K562 (cell line): ENCODE results near the gene NDUFV2. TPM values are rescaled to one million over a fixed set of nuclear protein-coding genes. Genes with fewer than 3 reads are reported as not detected.

Experiments
- CBX2 ChIP-seq: fragments of 200-600 bp; sonication (generic); IDR thresholded peaks from one replicate; pipeline ENCODE4 v1.6.1; 2012; ENCODE audit warnings: mild to moderate bottlenecking, low read length, inconsistent platforms; ENCODE audit not compliant: insufficient read depth, poor library complexity, severe bottlenecking
- CBX8 ChIP-seq: fragments of 200-600 bp; sonication (generic); IDR thresholded peaks from 2 replicates; pipeline ENCODE4 v1.6.1; 2012; ENCODE audit warnings: borderline replicate concordance, mixed run types, low read depth, mild to moderate bottlenecking, moderate library complexity, mixed read lengths, low read length, control low read depth, inconsistent platforms; ENCODE audit not compliant: poor library complexity, severe bottlenecking; ENCODE audit errors: extremely low read depth
- CREM ChIP-seq: IDR thresholded peaks from 2 replicates; pipeline ENCODE4 v1.6.1; 2014; ENCODE audit warnings: antibody characterized with exemption, low read depth
- ELF1 ChIP-seq: fragments of 200-800 bp; sonication (Bioruptor generic); IDR thresholded peaks from 2 replicates; pipeline ENCODE4 v1.6.1; 2016; ENCODE audit warnings: missing genetic modification characterization, missing compliant biosample characterization
- MTA3 ChIP-seq: fragments of 450-650 bp; formaldehyde crosslinking; IDR thresholded peaks from 2 replicates; pipeline ENCODE4 v1.6.1; 2017; ENCODE audit warnings: mild to moderate bottlenecking, borderline replicate concordance
- NCOA2 ChIP-seq, 2 experiments: fragments of 450-650 bp; IDR thresholded peaks; 2 replicates each; pipeline ENCODE4 v1.6.1; 2018; ENCODE audit warnings: mild to moderate bottlenecking in 2 of 2, moderate library complexity in 1 of 2; ENCODE audit not compliant: partially characterized antibody in 2 of 2
- NFE2 ChIP-seq: IDR thresholded peaks from 2 replicates; pipeline ENCODE4 v1.6.1; 2014; ENCODE audit warnings: antibody characterized with exemption, low read depth
- SAP30 ChIP-seq: fragments of 200-600 bp; sonication (generic); IDR thresholded peaks from 2 replicates; pipeline ENCODE4 v1.6.1; 2012; ENCODE audit warnings: borderline replicate concordance, low read depth, mild to moderate bottlenecking, moderate library complexity, low read length, control low read depth, inconsistent platforms; ENCODE audit not compliant: insufficient read depth, poor library complexity, severe bottlenecking
- polyA plus RNA-seq, 8 experiments: library from polyadenylated mRNA; depleted of rRNA in 4 of 8; stranded (reverse) in 5 of 8; unstranded in 3 of 8; fragments of >200 nt; fragmentation: Nextera tagmentation in 2 of 8; fragmentation: Illumina TruSeq in 1 of 8; extraction: Ambion mirVana in 2 of 8; extraction: Trizol in 1 of 8; gene quantifications; 2 replicates each; pipeline versions ENCODE4 v1.2.1 to v1.2.3, GENCODE V29; 2011 to 2014; ENCODE audit warnings: inconsistent platforms in 1 of 8, missing spikeins in 1 of 8
- total RNA-seq, 7 experiments: library from RNA; depleted of rRNA in 6 of 7; stranded (reverse); fragments of >200 nt in 6 of 7; fragmentation: Illumina TruSeq in 2 of 7; extraction: Trizol in 2 of 7; gene quantifications; 2 replicates each; pipeline versions ENCODE4 v1.2.1 to v1.2.3, GENCODE V29; 2011 to 2021; ENCODE audit warnings: low replicate concordance in 1 of 7
- TF ChIP-seq, protein P1 (sequence below): fragments of 450-650 bp; formaldehyde crosslinking; IDR thresholded peaks from 2 replicates; pipeline ENCODE4 v1.4.0; 2020; ENCODE audit warnings: mild to moderate bottlenecking, moderate library complexity
- TF ChIP-seq, protein P2 (sequence below): fragments of 450-650 bp; IDR thresholded peaks from 2 replicates; pipeline ENCODE4 v1.6.1; 2016; ENCODE audit warnings: mild to moderate bottlenecking, moderate library complexity
- TF ChIP-seq, protein P3 (sequence below): fragments of 450-650 bp; formaldehyde crosslinking; IDR thresholded peaks from 2 replicates; pipeline ENCODE4 v1.4.0; 2022; ENCODE audit warnings: mild to moderate bottlenecking, moderate library complexity

NDUFV2 gene
- total and polyA plus RNA-seq, 9 of the 15 experiments (the other 6 are each of a cell fraction or from before 2014, with no cell fraction given) = 213 to 550 (median 384) TPM

DNA sequence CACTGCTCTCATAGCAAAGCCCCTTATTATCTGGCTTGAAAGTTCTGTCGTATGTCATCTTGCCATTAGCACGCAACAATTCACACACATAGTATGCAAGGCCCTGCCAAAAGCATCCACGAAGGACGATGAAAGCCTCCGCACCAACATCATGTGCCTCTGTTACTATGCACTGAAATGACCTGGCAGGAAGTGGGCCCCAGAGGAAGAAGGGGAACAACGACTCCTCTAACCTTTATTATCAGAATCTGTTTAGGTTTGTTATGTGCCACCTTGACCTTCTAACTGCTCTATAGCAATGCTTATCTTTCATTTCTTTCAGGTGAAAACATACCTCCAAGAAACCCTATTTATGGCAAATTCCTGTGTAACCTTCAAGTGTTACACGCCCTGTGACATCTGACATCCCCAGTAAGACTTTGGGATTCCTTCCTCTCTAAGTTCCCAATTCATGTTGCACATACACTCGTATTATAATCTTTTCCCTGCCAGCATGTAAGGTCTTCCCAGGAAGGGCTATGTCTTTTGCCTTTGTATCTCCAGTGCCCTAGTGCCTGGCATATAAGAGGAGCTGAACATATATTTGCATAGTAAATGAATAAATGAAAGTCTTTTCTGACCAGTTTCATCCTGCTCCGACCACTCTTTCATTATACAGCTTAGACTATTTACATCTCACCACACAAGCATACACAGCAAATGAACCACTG, 7.0 kb upstream of the NDUFV2 start (continued):
- TF ChIP-seq, protein P1, sequence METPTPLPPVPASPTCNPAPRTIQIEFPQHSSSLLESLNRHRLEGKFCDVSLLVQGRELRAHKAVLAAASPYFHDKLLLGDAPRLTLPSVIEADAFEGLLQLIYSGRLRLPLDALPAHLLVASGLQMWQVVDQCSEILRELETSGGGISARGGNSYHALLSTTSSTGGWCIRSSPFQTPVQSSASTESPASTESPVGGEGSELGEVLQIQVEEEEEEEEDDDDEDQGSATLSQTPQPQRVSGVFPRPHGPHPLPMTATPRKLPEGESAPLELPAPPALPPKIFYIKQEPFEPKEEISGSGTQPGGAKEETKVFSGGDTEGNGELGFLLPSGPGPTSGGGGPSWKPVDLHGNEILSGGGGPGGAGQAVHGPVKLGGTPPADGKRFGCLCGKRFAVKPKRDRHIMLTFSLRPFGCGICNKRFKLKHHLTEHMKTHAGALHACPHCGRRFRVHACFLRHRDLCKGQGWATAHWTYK = 0 out of 2 replicates have a peak, but pooled peaks have one; percentile 54
- TF ChIP-seq CBX2 (no peak), MTA3 (peak; percentile 47; the same call in 1 of the 2 replicates), ELF1 (tag) (peak; percentile 53), NCOA2 (IDR thresholded peaks at IDR 0.05; ENCODE audit: partially characterized antibody in 2 of 2) (no peak), NFE2 (0 out of 2 replicates have a peak, but pooled peaks have one; percentile 11), CREM (0 out of 2 replicates have a peak, but pooled peaks have one; percentile 17), CBX8 (no peak), SAP30 (no peak)
- TF ChIP-seq, protein P2, sequence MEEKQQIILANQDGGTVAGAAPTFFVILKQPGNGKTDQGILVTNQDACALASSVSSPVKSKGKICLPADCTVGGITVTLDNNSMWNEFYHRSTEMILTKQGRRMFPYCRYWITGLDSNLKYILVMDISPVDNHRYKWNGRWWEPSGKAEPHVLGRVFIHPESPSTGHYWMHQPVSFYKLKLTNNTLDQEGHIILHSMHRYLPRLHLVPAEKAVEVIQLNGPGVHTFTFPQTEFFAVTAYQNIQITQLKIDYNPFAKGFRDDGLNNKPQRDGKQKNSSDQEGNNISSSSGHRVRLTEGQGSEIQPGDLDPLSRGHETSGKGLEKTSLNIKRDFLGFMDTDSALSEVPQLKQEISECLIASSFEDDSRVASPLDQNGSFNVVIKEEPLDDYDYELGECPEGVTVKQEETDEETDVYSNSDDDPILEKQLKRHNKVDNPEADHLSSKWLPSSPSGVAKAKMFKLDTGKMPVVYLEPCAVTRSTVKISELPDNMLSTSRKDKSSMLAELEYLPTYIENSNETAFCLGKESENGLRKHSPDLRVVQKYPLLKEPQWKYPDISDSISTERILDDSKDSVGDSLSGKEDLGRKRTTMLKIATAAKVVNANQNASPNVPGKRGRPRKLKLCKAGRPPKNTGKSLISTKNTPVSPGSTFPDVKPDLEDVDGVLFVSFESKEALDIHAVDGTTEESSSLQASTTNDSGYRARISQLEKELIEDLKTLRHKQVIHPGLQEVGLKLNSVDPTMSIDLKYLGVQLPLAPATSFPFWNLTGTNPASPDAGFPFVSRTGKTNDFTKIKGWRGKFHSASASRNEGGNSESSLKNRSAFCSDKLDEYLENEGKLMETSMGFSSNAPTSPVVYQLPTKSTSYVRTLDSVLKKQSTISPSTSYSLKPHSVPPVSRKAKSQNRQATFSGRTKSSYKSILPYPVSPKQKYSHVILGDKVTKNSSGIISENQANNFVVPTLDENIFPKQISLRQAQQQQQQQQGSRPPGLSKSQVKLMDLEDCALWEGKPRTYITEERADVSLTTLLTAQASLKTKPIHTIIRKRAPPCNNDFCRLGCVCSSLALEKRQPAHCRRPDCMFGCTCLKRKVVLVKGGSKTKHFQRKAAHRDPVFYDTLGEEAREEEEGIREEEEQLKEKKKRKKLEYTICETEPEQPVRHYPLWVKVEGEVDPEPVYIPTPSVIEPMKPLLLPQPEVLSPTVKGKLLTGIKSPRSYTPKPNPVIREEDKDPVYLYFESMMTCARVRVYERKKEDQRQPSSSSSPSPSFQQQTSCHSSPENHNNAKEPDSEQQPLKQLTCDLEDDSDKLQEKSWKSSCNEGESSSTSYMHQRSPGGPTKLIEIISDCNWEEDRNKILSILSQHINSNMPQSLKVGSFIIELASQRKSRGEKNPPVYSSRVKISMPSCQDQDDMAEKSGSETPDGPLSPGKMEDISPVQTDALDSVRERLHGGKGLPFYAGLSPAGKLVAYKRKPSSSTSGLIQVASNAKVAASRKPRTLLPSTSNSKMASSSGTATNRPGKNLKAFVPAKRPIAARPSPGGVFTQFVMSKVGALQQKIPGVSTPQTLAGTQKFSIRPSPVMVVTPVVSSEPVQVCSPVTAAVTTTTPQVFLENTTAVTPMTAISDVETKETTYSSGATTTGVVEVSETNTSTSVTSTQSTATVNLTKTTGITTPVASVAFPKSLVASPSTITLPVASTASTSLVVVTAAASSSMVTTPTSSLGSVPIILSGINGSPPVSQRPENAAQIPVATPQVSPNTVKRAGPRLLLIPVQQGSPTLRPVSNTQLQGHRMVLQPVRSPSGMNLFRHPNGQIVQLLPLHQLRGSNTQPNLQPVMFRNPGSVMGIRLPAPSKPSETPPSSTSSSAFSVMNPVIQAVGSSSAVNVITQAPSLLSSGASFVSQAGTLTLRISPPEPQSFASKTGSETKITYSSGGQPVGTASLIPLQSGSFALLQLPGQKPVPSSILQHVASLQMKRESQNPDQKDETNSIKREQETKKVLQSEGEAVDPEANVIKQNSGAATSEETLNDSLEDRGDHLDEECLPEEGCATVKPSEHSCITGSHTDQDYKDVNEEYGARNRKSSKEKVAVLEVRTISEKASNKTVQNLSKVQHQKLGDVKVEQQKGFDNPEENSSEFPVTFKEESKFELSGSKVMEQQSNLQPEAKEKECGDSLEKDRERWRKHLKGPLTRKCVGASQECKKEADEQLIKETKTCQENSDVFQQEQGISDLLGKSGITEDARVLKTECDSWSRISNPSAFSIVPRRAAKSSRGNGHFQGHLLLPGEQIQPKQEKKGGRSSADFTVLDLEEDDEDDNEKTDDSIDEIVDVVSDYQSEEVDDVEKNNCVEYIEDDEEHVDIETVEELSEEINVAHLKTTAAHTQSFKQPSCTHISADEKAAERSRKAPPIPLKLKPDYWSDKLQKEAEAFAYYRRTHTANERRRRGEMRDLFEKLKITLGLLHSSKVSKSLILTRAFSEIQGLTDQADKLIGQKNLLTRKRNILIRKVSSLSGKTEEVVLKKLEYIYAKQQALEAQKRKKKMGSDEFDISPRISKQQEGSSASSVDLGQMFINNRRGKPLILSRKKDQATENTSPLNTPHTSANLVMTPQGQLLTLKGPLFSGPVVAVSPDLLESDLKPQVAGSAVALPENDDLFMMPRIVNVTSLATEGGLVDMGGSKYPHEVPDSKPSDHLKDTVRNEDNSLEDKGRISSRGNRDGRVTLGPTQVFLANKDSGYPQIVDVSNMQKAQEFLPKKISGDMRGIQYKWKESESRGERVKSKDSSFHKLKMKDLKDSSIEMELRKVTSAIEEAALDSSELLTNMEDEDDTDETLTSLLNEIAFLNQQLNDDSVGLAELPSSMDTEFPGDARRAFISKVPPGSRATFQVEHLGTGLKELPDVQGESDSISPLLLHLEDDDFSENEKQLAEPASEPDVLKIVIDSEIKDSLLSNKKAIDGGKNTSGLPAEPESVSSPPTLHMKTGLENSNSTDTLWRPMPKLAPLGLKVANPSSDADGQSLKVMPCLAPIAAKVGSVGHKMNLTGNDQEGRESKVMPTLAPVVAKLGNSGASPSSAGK = peak; percentile 86
- TF ChIP-seq, protein P3, sequence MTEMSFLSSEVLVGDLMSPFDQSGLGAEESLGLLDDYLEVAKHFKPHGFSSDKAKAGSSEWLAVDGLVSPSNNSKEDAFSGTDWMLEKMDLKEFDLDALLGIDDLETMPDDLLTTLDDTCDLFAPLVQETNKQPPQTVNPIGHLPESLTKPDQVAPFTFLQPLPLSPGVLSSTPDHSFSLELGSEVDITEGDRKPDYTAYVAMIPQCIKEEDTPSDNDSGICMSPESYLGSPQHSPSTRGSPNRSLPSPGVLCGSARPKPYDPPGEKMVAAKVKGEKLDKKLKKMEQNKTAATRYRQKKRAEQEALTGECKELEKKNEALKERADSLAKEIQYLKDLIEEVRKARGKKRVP (CRISPR knock-in tag) = 0 out of 2 replicates have a peak, but pooled peaks have one; percentile 15
